Fibroblast of skin of left biceps (primary cell): ENCODE data around the gene PDCD1.
"Not testable (repeated sequence)": the region's sequence is repeated elsewhere in the genome, so short reads cannot be mapped to it uniquely, and the experiment has no call there.

Experiments
- DNase-seq, 2 experiments: peaks; one replicate each; pipeline ENCODE4 v3.0.0-alpha.2; 2013; ENCODE audit warnings: low read depth in 2 of 2

Gene PDCD1

DNA sequence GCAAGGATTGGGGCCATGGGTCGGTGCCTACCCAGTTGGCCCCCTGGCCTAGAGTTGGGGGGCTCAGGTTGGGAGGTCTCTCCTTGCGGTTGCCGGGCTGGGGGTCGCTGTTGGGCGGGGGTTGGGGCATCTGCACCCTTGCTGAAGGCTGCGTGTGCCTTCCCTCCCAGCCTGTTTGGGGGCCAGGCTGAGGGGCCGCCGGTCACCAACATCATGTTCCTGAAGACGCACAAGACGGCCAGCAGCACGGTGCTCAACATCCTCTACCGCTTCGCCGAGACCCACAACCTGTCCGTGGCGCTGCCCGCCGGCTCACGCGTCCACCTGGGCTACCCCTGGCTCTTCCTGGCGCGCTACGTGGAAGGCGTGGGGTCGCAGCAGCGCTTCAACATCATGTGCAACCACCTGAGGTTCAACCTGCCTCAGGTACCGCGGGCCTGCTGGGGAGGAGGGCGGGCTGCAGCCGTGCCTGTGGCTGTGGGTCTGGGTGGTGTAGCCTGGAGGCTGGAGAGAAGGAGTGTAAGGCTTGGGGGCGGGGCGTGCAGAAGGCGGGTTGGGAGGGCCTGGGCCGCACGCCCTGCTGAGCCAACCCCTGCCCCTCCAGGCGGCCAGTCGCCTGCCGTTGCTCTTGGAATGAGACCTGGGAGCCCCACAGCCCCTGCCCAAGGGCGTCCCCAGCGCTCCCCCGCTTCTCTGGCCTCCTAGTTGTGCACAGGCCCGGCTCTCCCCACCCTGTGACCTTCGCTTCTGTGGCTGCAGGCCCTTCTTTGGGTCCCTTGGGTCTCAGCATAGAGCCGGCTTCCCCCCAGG is 56.9 kb downstream of the PDCD1 start:
- DNase-seq = no peak

DNA sequence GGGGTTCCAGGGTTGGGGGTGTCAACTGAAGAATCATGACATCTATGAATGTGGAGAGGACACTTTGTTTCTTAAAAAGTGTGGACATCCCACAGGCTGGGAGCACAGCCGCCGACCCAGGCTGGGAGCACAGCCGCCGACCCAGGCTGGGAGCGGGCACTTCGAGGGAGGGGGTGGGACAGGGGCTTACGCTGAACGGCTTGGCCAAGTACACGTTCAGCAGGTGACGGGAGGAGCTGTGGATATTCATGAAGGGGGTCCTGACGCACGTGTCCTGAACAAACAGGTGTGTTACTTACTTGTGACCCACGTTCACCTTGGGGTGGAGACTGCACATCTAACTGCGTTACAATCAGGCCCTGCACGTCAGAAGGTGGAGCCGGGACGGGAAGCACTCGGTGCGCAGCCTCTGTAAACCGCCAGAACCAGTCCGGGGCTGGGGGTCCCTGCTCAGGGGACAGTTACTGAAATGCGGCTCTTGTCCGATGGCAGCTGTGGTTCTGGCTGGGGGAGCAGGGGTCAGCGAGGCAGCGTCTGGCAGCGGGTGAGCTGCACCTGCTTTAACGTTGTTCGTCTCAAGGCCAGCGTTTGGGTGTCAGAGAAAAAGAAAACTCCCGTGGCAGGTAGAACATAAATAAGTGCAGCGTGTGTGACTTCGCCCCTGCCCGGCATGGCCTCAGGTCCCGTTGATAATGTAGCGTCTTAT is 58.3 kb downstream of the PDCD1 start:
- DNase-seq = not testable (repeated sequence)
